Measurements from ENCODE around the gene SLC25A47.
A peak's percentile ranks its signal among the peaks of the same experiment; 100 is the strongest.

SLC25A47 gene

DNA sequence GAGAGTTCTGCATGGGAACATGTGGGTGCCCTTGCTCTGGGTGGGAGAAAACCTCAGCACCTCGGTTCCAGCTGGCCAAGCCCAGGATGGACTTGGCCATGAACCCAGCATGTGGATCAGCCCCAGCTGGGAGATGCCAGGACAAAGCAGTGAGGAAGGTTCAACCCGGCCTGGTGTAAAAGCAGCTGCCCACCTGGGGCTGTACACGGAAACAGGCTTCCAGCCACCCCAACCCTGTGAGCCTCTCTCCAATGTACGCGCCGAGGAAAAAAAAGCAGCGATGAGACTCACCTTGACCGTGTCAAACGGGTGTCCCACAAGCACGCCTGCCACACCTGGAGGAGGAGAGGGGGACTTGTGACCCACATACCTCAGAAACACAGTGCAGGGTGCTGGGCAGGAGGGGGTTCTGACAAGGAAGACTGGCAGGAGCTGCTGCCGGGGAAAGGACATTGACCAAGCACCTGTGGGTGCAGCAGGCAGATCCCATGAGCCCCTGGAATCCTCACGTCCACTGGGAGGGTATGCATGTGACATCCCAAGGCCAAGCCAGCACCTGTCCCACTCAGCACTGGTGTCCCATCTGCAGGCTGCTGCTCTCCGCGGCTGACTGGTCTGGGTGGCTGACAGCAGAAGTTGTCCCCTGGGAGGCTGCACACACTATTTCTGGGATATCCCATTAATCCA, 24.4 kb upstream of the SLC25A47 start:
- H3K4me1 ChIP-seq (ENCODE audit: control insufficient read depth, low read depth, low read length) = no peaks in the 10 kb centered on the region
- no peak overlapping the region for H3K4me3 ChIP-seq (ENCODE audit: low read length)
- no peaks in the 10 kb centered on the region for H3K27me3 ChIP-seq (ENCODE audit: control insufficient read depth, insufficient read depth, low read length)
- H3K9me3 ChIP-seq (ENCODE audit: control insufficient read depth, low read depth, low read length) = no peaks in the 10 kb centered on the region
- H3K27ac ChIP-seq (ENCODE audit: low read length) = no peak overlapping the region
- H3K9ac ChIP-seq (ENCODE audit: low read length) = no peak overlapping the region
- peaks cover 17% of the 10 kb centered on the region for H3K36me3 ChIP-seq (ENCODE audit: control insufficient read depth, low read depth, low read length)

GRCh38 chr14:100299238-100299560, 23.9 kb upstream of the SLC25A47 start:
- Histone ChIP-seq H3K27me3 (ENCODE audit: control insufficient read depth, insufficient read depth, low read length) (no peaks in the 10 kb centered on the region), H3K4me3 (ENCODE audit: low read length) (no peak overlapping the region), H3K36me3 (ENCODE audit: control insufficient read depth, low read depth, low read length) (peaks cover 16% of the 10 kb centered on the region), H3K27ac (ENCODE audit: low read length) (no peak overlapping the region), H3K9me3 (ENCODE audit: control insufficient read depth, low read depth, low read length) (no peaks in the 10 kb centered on the region), H3K9ac (ENCODE audit: low read length) (no peak overlapping the region), H3K4me1 (ENCODE audit: control insufficient read depth, low read depth, low read length) (peaks cover under 1% of the 10 kb centered on the region)

DNA sequence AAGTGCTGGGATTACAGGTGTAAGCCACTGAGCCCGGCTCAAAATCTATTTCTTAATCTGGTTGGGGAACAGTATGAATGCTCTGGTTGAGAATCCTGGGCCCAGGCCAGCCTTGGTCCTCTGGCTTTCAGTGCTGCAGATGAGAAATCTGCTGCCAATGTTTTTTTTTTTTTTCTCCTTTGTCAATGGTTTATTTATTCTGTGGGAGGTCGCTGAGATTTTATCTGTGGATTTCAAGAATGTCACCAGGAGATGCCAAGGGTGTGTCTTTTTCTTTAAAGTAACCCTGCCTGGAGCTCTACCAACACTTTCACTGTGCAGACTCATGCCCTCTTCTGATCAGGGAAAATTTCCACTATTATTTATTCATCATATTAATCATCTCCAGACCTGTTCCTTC, 20.5 kb upstream of the SLC25A47 start:
- no peaks in the 10 kb centered on the region for H3K9me3 ChIP-seq (ENCODE audit: control insufficient read depth, low read depth, low read length)
- peaks cover 9% of the 10 kb centered on the region for H3K36me3 ChIP-seq (ENCODE audit: control insufficient read depth, low read depth, low read length)
- H3K4me3 ChIP-seq (ENCODE audit: low read length) = no peak overlapping the region
- H3K27ac ChIP-seq (ENCODE audit: low read length) = no peak overlapping the region
- peaks cover 6% of the 10 kb centered on the region for H3K27me3 ChIP-seq (ENCODE audit: control insufficient read depth, insufficient read depth, low read length)
- no peak overlapping the region for H3K9ac ChIP-seq (ENCODE audit: low read length)
- peaks cover 5% of the 10 kb centered on the region for H3K4me1 ChIP-seq (ENCODE audit: control insufficient read depth, low read depth, low read length)

DNA sequence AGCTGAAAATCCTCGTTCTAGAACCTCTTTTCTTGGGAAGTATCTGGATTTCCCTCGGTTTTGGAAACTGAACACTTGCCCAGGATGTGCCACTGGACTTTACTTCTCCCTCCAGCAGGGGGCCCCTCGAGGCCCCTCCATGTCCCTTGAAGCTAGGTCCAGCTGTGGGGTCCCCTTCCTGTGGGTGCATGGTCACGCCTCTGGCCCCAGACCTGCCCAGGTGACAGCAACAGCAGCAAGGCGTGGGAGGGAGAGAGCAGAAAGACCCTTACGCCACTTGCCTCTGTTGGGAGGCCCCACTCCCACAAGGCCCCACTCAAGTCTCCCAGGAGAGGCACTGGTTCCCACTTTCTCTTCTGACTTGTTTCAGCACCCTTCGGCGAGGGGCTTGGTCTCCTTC, 20.0 kb upstream of the SLC25A47 start:
- H3K27me3 ChIP-seq (ENCODE audit: control insufficient read depth, insufficient read depth, low read length) = peaks cover 7% of the 10 kb centered on the region
- peaks cover 6% of the 10 kb centered on the region for H3K36me3 ChIP-seq (ENCODE audit: control insufficient read depth, low read depth, low read length)
- no peaks in the 10 kb centered on the region for H3K9me3 ChIP-seq (ENCODE audit: control insufficient read depth, low read depth, low read length)
- no peak overlapping the region for H3K9ac ChIP-seq (ENCODE audit: low read length)
- no peak overlapping the region for H3K4me3 ChIP-seq (ENCODE audit: low read length)
- H3K27ac ChIP-seq (ENCODE audit: low read length) = no peak overlapping the region
- peaks cover 5% of the 10 kb centered on the region for H3K4me1 ChIP-seq (ENCODE audit: control insufficient read depth, low read depth, low read length)

GRCh38 chr14:100303925-100304324, 19.2 kb upstream of the SLC25A47 start:
- H3K9me3 ChIP-seq (ENCODE audit: control insufficient read depth, low read depth, low read length) = no peaks in the 10 kb centered on the region
- no peak overlapping the region for H3K27ac ChIP-seq (ENCODE audit: low read length)
- H3K4me3 ChIP-seq (ENCODE audit: low read length) = peak overlapping the region; percentile 84
- H3K9ac ChIP-seq (ENCODE audit: low read length) = no peak overlapping the region
- peaks cover 7% of the 10 kb centered on the region for H3K27me3 ChIP-seq (ENCODE audit: control insufficient read depth, insufficient read depth, low read length)
- H3K36me3 ChIP-seq (ENCODE audit: control insufficient read depth, low read depth, low read length) = no peaks in the 10 kb centered on the region
- peaks cover 5% of the 10 kb centered on the region for H3K4me1 ChIP-seq (ENCODE audit: control insufficient read depth, low read depth, low read length)

DNA sequence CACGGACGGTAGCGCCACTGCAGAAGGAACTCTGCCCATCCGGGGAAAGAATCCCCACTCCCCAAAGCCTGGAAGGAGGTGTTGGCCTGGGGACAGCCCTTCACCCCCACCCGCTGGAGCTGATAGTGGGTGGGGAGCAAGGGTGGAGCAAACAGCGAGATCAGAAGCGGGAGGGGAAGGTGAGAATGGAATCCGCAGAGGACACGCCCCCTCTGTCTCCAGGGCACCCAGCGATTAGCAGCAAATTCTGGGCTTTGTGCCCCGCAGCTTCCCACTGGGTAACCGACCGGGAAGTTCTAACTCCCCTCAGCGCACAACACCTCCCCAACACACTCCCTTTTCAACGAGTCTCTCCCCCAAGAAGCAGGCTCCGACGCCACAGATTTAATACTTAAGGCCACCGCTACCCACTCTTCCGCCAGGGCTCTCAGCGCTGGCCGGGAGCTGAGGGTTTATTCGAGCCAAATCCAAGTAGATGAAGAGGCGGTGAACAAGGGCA, 18.3 kb upstream of the SLC25A47 start:
- Histone ChIP-seq H3K27ac (ENCODE audit: low read length) (no peak overlapping the region), H3K36me3 (ENCODE audit: control insufficient read depth, low read depth, low read length) (no peaks in the 10 kb centered on the region), H3K4me1 (ENCODE audit: control insufficient read depth, low read depth, low read length) (peaks cover 5% of the 10 kb centered on the region), H3K9ac (ENCODE audit: low read length) (peak overlapping the region; percentile 77), H3K27me3 (ENCODE audit: control insufficient read depth, insufficient read depth, low read length) (peaks cover 7% of the 10 kb centered on the region), H3K4me3 (ENCODE audit: low read length) (peak overlapping the region; percentile 84), H3K9me3 (ENCODE audit: control insufficient read depth, low read depth, low read length) (no peaks in the 10 kb centered on the region)

- H3K4me1 ChIP-seq (ENCODE audit: control insufficient read depth, low read depth, low read length) = peaks cover 5% of the 10 kb centered on the region
- no peak overlapping the region for H3K27ac ChIP-seq (ENCODE audit: low read length)
- H3K9ac ChIP-seq (ENCODE audit: low read length) = peak overlapping the region; percentile 77
- peaks cover 7% of the 10 kb centered on the region for H3K27me3 ChIP-seq (ENCODE audit: control insufficient read depth, insufficient read depth, low read length)
- H3K36me3 ChIP-seq (ENCODE audit: control insufficient read depth, low read depth, low read length) = no peaks in the 10 kb centered on the region
- peak overlapping the region; percentile 84 for H3K4me3 ChIP-seq (ENCODE audit: low read length)
- no peaks in the 10 kb centered on the region for H3K9me3 ChIP-seq (ENCODE audit: control insufficient read depth, low read depth, low read length)
Measured at GRCh38 chr14:100305324-100306100, 17.6 kb upstream of the SLC25A47 start.

GRCh38 chr14:100306101-100306997, 16.8 kb upstream of the SLC25A47 start, which contains the start of gene SLC25A29:
Gene SLC25A29 (minus strand): TSS chr14:100306444. CDS start chr14:100306232, 212 bp downstream.
- Histone ChIP-seq H3K4me1 (ENCODE audit: control insufficient read depth, low read depth, low read length) (peaks cover 5% of the 10 kb centered on the region), H3K9me3 (ENCODE audit: control insufficient read depth, low read depth, low read length) (no peaks in the 10 kb centered on the region), H3K36me3 (ENCODE audit: control insufficient read depth, low read depth, low read length) (no peaks in the 10 kb centered on the region), H3K9ac (ENCODE audit: low read length) (peak within 1 kb of the TSS; percentile 90), H3K27ac (ENCODE audit: low read length) (peak within 1 kb of the TSS; percentile 64), H3K27me3 (ENCODE audit: control insufficient read depth, insufficient read depth, low read length) (peaks cover 7% of the 10 kb centered on the region), H3K4me3 (ENCODE audit: low read length) (peak within 1 kb of the TSS; percentile 84)

- Histone ChIP-seq H3K9ac (ENCODE audit: low read length) (peak overlapping the region; percentile 90), H3K4me1 (ENCODE audit: control insufficient read depth, low read depth, low read length) (peaks cover 5% of the 10 kb centered on the region), H3K4me3 (ENCODE audit: low read length) (peak overlapping the region; percentile 84), H3K27ac (ENCODE audit: low read length) (no peak overlapping the region), H3K9me3 (ENCODE audit: control insufficient read depth, low read depth, low read length) (no peaks in the 10 kb centered on the region), H3K27me3 (ENCODE audit: control insufficient read depth, insufficient read depth, low read length) (peaks cover 7% of the 10 kb centered on the region), H3K36me3 (ENCODE audit: control insufficient read depth, low read depth, low read length) (no peaks in the 10 kb centered on the region)
Measured at GRCh38 chr14:100306998-100307765, 16.0 kb upstream of the SLC25A47 start.

DNA sequence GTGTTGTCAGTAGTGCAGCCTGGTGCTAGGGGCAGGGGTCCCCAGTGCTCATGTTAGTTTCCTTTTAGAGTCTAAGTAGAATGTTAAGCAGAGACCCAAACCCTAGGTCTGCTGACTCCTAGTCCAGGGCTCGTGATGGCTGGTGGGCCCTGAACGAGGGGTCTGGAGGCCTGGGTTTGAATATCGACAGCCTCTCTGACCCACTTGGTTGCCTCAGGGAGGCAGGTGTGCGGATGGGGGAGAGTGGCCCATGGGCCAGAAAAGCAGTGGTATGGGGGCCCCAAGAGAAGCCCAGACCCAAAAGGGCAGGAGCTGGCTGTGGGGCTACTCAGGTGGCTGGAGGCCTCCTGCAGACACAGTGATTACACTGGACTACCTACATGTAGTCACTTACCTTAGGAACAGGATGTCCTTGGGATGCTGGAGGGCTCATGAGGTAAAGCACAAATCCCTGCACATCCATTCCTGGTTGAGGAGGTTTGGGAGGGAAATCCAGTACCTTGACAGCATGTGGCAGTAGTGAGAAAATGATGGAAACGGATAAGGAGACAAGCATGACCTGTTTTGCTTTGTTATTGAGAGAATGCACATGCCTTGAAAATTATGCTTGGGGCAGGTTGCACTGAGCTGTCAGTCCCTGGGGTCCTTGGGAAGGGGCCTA, 15.2 kb upstream of the SLC25A47 start:
- H3K36me3 ChIP-seq (ENCODE audit: control insufficient read depth, low read depth, low read length) = no peaks in the 10 kb centered on the region
- H3K4me3 ChIP-seq (ENCODE audit: low read length) = peak overlapping the region; percentile 84
- H3K27ac ChIP-seq (ENCODE audit: low read length) = no peak overlapping the region
- H3K4me1 ChIP-seq (ENCODE audit: control insufficient read depth, low read depth, low read length) = peaks cover 5% of the 10 kb centered on the region
- peak overlapping the region; percentile 90 for H3K9ac ChIP-seq (ENCODE audit: low read length)
- peaks cover 7% of the 10 kb centered on the region for H3K27me3 ChIP-seq (ENCODE audit: control insufficient read depth, insufficient read depth, low read length)
- no peaks in the 10 kb centered on the region for H3K9me3 ChIP-seq (ENCODE audit: control insufficient read depth, low read depth, low read length)

Measured in iPS-18a (cell line).